Body of pancreas (tissue), 4 donors: ENCODE results near the gene ST8SIA3. TPM values are rescaled to one million over a fixed set of nuclear protein-coding genes. Genes with fewer than 3 reads are reported as not detected.

Experiments
- ATAC-seq: fragments of 150-250 bp; one replicate; pipeline ENCODE4 v1.9.1; 2016
- DNase-seq, 4 donors: peaks; one replicate each; pipeline ENCODE4 v3.0.0-alpha.2; 2019
- H3K27ac ChIP-seq, 4 donors: fragments of 200-600 bp; sonication (generic); 1 replicate in 3 of 4; 2 replicates in 1 of 4; pipeline versions ENCODE4 v1.5.1 to v1.6.1; 2016 to 2019; ENCODE audit warnings: mild to moderate bottlenecking in 1 of 4, mixed read lengths in 1 of 4, moderate library complexity in 1 of 4
- H3K27me3 ChIP-seq, 2 donors: fragments of 200-600 bp; sonication (generic); one replicate each; pipeline ENCODE4 v1.6.0; 2016; ENCODE audit warnings: mild to moderate bottlenecking in 1 of 2
- H3K36me3 ChIP-seq, 2 donors: fragments of 200-600 bp; sonication (generic); replicated peaks in 1 of 2; 2 replicates each; pipeline ENCODE4 v1.5.1; 2016; ENCODE audit warnings: low read depth in 2 of 2; ENCODE audit not compliant: insufficient read depth in 1 of 2
- H3K4me1 ChIP-seq: fragments of 200-600 bp; sonication (generic); one replicate; pipeline ENCODE4 v1.6.0; 2016
- H3K4me3 ChIP-seq, 2 donors: fragments of 200-600 bp; sonication (generic); 1 replicate in 1 of 2; 2 replicates in 1 of 2; pipeline ENCODE4 v1.5.1; 2016 to 2019
- H3K9me3 ChIP-seq, 3 donors: fragments of 200-600 bp; sonication (generic); 1 replicate in 2 of 3; 2 replicates in 1 of 3; pipeline ENCODE4 v1.5.1; 2016
- CTCF ChIP-seq, 7 experiments: fragments of 450-650 bp in 4 of 7; fragments of 200-600 bp in 3 of 7; sonication (generic) in 3 of 7; IDR thresholded peaks; one replicate each; pipeline ENCODE4 v1.5.1; 2016 to 2019; ENCODE audit warnings: antibody characterized with exemption in 7 of 7
- POLR2A ChIP-seq, 3 donors: fragments of 450-650 bp; IDR thresholded peaks; one replicate each; pipeline ENCODE4 v1.6.1; 2016; ENCODE audit warnings: antibody characterized with exemption in 3 of 3, mild to moderate bottlenecking in 2 of 3
- WGBS, 2 donors: methylation state at CpG; one replicate each; pipeline ENCODE4 v1.1.5; 2017; 5-methylcytosine and 5-hydroxymethylcytosine counted together
- intact Hi-C: fragments of 100-400 bp; cut with DNase I; formaldehyde crosslinking; loops from one replicate; pipeline ENCODE4 v1.15.1; 2023
- total RNA-seq, 2 donors: library from RNA; depleted of rRNA; stranded (reverse); fragments of >200 nt; gene quantifications; one replicate each; pipeline ENCODE4 v1.1.0, GENCODE V29; 2016

The ST8SIA3 gene
- total RNA-seq, 2 donors from 2014 or later = 0.52 to 0.66 TPM

GRCh38 chr18:57347784-57348183 lies 4.6 kb upstream of the ST8SIA3 start:
- WGBS, 2 donors = 58 to 76% methylated on average over 9 to 11 of the region's 11 CpGs
- no peak overlapping the region for H3K27ac ChIP-seq
- H3K36me3 ChIP-seq = no peaks in the 10 kb centered on the region
- no peak overlapping the region for H3K4me3 ChIP-seq
- intact Hi-C loops = no loop called here
- DNase-seq = no peak
- no peak for ATAC-seq
- H3K4me1 ChIP-seq = peaks cover 4% of the 10 kb centered on the region
- no peaks in the 10 kb centered on the region for H3K9me3 ChIP-seq
- TF ChIP-seq CTCF (IDR thresholded peaks at IDR 0.05) = no peak
- TF ChIP-seq POLR2A (IDR thresholded peaks at IDR 0.05) = no peak
- H3K27me3 ChIP-seq = no peaks in the 10 kb centered on the region

- H3K4me3 ChIP-seq = no peak overlapping the region
- DNase-seq = no peak
- peaks cover 0 to 5% of the 10 kb centered on the region in 2 donors for H3K27me3 ChIP-seq
- H3K27ac ChIP-seq = peak overlapping the region in 1 of 4 donors; percentile 25
- peaks cover 19% of the 10 kb centered on the region for H3K4me1 ChIP-seq
- TF ChIP-seq CTCF (IDR thresholded peaks at IDR 0.05) (no peak), POLR2A (IDR thresholded peaks at IDR 0.05) (no peak)
- ATAC-seq = no peak
- no peaks in the 10 kb centered on the region for H3K36me3 ChIP-seq
- WGBS, 2 donors = 3% methylated on average over 12 to 21 of the region's 23 CpGs
- intact Hi-C loops = no loop called here
- no peaks in the 10 kb centered on the region for H3K9me3 ChIP-seq
Observed at GRCh38 chr18:57352761-57353136, 392 bp downstream of the ST8SIA3 start.

- TF ChIP-seq CTCF (IDR thresholded peaks at IDR 0.05) (no peak), POLR2A (IDR thresholded peaks at IDR 0.05) (peak in 1 of 3 donors; percentile 39)
- WGBS, 2 donors = 3 to 5% methylated on average over 29 to 61 of the region's 61 CpGs
- Histone ChIP-seq H3K4me3 (no peak overlapping the region), H3K27me3 (peaks cover 0 to 5% of the 10 kb centered on the region in 2 donors), H3K4me1 (peaks cover 19% of the 10 kb centered on the region), H3K27ac (peak overlapping the region in 2 of 4 donors; percentile 8 to 25), H3K36me3 (no peaks in the 10 kb centered on the region), H3K9me3 (no peaks in the 10 kb centered on the region)
- intact Hi-C loops = no loop called here
- DNase-seq (peak; percentile 15 to 33 (median 24)), ATAC-seq (peak; percentile 45)
Observed at GRCh38 chr18:57353137-57353939, 981 bp downstream of the ST8SIA3 start.

- Histone ChIP-seq H3K36me3 (no peaks in the 10 kb centered on the region), H3K27me3 (peaks cover 0 to 5% of the 10 kb centered on the region in 2 donors), H3K27ac (peak overlapping the region in 1 of 4 donors; percentile 8), H3K4me3 (no peak overlapping the region), H3K4me1 (peaks cover 19% of the 10 kb centered on the region), H3K9me3 (no peaks in the 10 kb centered on the region)
- intact Hi-C loops = no loop called here
- DNase-seq (peak; percentile 25 to 56 (median 41)), ATAC-seq (peak; percentile 81)
- TF ChIP-seq CTCF (IDR thresholded peaks at IDR 0.05) (no peak), POLR2A (IDR thresholded peaks at IDR 0.05) (no peak)
- WGBS, 2 donors = 3 to 12% methylated on average over 13 to 37 of the region's 37 CpGs
Observed at GRCh38 chr18:57353940-57354461, 1.6 kb downstream of the ST8SIA3 start.
